ENCODE data around the gene XPO1. TPM values are rescaled to one million over a fixed set of nuclear protein-coding genes. Genes with fewer than 3 reads are reported as not detected.
"Not testable (repeated sequence)": the region's sequence is repeated elsewhere in the genome, so short reads cannot be mapped to it uniquely, and the experiment has no call there.

Gene XPO1
- total RNA-seq, 1 experiment from 2014 or later = 272 TPM

DNA sequence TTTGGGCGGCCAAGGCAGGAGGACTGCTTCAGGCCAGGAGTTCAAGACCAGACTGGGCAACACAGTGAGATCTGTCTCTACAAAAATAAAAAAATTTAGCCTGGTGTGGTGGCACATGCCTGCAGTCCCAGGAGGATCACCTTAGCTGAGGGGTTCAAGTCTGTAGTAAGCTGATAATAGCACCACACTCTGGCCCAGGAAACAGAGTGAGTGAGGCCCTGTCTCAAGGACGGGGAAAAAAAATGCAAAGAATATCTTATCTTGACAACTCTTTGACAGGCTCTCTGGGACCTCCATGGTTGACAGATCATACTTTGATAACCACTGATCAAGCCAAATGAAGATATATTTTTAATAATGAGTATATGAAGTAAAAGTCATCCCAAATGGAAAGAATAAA is 89.9 kb downstream of the XPO1 start:
- Mint-ChIP-seq H3K4me3 (no peak overlapping the region), H3K27me3 (ENCODE audit: low read depth) (no peaks in the 10 kb centered on the region), H3K4me1 (peaks cover 15% of the 10 kb centered on the region), H3K36me3 (peaks cover 8% of the 10 kb centered on the region), H3K27ac (no peak overlapping the region), H3K9me3 (no peaks in the 10 kb centered on the region)
- CTCF ChIA-PET = no interaction called here
- DNase-seq (ENCODE audit: low spot score) (no peak), ATAC-seq (no peak)
- TF ChIP-seq HMGXB4 (CRISPR knock-in tag; IDR thresholded peaks at IDR 0.05) = no peak
- TF ChIP-seq ERG (CRISPR knock-in tag; IDR thresholded peaks at IDR 0.05) = no peak
- TF ChIP-seq FOXP1 (CRISPR knock-in tag; IDR thresholded peaks at IDR 0.05; ENCODE audit: borderline replicate concordance) = no peak
- TF ChIP-seq KAT7 (CRISPR knock-in tag; IDR thresholded peaks at IDR 0.05; ENCODE audit: borderline replicate concordance) = no peak
- TF ChIP-seq ZNF423 (CRISPR knock-in tag; IDR thresholded peaks at IDR 0.05) = no peak
- no peak for TF ChIP-seq MYBL2 (CRISPR knock-in tag; IDR thresholded peaks at IDR 0.05)
- TF ChIP-seq TP53 (CRISPR knock-in tag; IDR thresholded peaks at IDR 0.05) = no peak
- TF ChIP-seq OVOL2 (CRISPR knock-in tag; IDR thresholded peaks at IDR 0.05; ENCODE audit: borderline replicate concordance) = no peak
- POLR2A ChIA-PET = no interaction called here

GRCh38 chr2:61446971-61447370 is 91.2 kb downstream of the XPO1 start:
- CTCF ChIA-PET = interaction anchor here (0.6 to 0.7 kb wide), 2 partner anchors 20 to 39 kb away, joined by 4 to 10 read pairs; no protein-coding TSS in a partner anchor
- H3K9me3 Mint-ChIP-seq; H3K27me3 Mint-ChIP-seq (ENCODE audit: low read depth); ATAC-seq; H3K27ac Mint-ChIP-seq; H3K36me3 Mint-ChIP-seq; H3K4me3 Mint-ChIP-seq; DNase-seq (ENCODE audit: low spot score): not testable (repeated sequence)
- peaks cover 24% of the 10 kb centered on the region for H3K4me1 Mint-ChIP-seq
- POLR2A ChIA-PET = interaction anchor here (0.7 kb wide), 2 partner anchors 29 to 229 kb away, joined by 3 to 4 read pairs; no protein-coding TSS in a partner anchor

GRCh38 chr2:61443342-61444041 is 94.7 kb downstream of the XPO1 start:
- DNase-seq (ENCODE audit: low spot score) (no peak), ATAC-seq (no peak)
- Mint-ChIP-seq H3K27me3 (ENCODE audit: low read depth) (no peaks in the 10 kb centered on the region), H3K36me3 (peaks cover 3% of the 10 kb centered on the region; the same call in 1 of the 2 replicates), H3K4me3 (no peak overlapping the region), H3K9me3 (no peaks in the 10 kb centered on the region), H3K4me1 (peaks cover 39% of the 10 kb centered on the region), H3K27ac (peak overlapping the region; percentile 57)
- ChIA-PET CTCF (interaction anchor here (1.2 to 5.8 kb wide), 2 partner anchors 10 to 17 kb away, joined by 3 to 26 read pairs; no protein-coding TSS in a partner anchor), POLR2A (interaction anchor here (0.6 kb wide), 1 partner anchor 76 kb away, joined by 3 read pairs; no protein-coding TSS in a partner anchor)
- TF ChIP-seq GABPB1 (CRISPR knock-in tag; IDR thresholded peaks at IDR 0.05) (peak; percentile 56; the same call in 1 of the 2 replicates), JUN (CRISPR knock-in tag; IDR thresholded peaks at IDR 0.05) (no peak)

GRCh38 chr2:61439241-61440002 is 98.7 kb downstream of the XPO1 start:
- Mint-ChIP-seq H3K36me3 (peaks cover 11% of the 10 kb centered on the region; the same call in 1 of the 2 replicates), H3K9me3 (peaks cover 10% of the 10 kb centered on the region), H3K27me3 (ENCODE audit: low read depth) (no peaks in the 10 kb centered on the region), H3K27ac (peak overlapping the region; percentile 75), H3K4me3 (no peak overlapping the region), H3K4me1 (peaks cover 55% of the 10 kb centered on the region)
- DNase-seq (ENCODE audit: low spot score) = no peak
- POLR2A ChIA-PET = interaction anchor here (0.7 to 1.3 kb wide), 2 partner anchors 8 to 99 kb away, joined by 3 read pairs; no protein-coding TSS in a partner anchor
- peak; percentile 26; the same call in 1 of the 2 replicates for ATAC-seq
- CTCF ChIA-PET = interaction anchor here (5.8 kb wide), 1 partner anchor 13 kb away, joined by 26 read pairs; no protein-coding TSS in a partner anchor
- TF ChIP-seq CTCF (IDR thresholded peaks at IDR 0.05) = no peak
- TF ChIP-seq, protein P1, sequence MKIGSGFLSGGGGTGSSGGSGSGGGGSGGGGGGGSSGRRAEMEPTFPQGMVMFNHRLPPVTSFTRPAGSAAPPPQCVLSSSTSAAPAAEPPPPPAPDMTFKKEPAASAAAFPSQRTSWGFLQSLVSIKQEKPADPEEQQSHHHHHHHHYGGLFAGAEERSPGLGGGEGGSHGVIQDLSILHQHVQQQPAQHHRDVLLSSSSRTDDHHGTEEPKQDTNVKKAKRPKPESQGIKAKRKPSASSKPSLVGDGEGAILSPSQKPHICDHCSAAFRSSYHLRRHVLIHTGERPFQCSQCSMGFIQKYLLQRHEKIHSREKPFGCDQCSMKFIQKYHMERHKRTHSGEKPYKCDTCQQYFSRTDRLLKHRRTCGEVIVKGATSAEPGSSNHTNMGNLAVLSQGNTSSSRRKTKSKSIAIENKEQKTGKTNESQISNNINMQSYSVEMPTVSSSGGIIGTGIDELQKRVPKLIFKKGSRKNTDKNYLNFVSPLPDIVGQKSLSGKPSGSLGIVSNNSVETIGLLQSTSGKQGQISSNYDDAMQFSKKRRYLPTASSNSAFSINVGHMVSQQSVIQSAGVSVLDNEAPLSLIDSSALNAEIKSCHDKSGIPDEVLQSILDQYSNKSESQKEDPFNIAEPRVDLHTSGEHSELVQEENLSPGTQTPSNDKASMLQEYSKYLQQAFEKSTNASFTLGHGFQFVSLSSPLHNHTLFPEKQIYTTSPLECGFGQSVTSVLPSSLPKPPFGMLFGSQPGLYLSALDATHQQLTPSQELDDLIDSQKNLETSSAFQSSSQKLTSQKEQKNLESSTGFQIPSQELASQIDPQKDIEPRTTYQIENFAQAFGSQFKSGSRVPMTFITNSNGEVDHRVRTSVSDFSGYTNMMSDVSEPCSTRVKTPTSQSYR (CRISPR knock-in tag; IDR thresholded peaks at IDR 0.05) = no peak
- TF ChIP-seq FOXP1 (CRISPR knock-in tag; IDR thresholded peaks at IDR 0.05; ENCODE audit: borderline replicate concordance) = no peak; the same call in 1 of the 2 replicates
- no peak for TF ChIP-seq ETV6 (CRISPR knock-in tag; IDR thresholded peaks at IDR 0.05)
- TF ChIP-seq ZNF138 (CRISPR knock-in tag; conservative IDR thresholded peaks at IDR 0.05) = no peak
- TF ChIP-seq TEAD4 (CRISPR knock-in tag; IDR thresholded peaks at IDR 0.05) = no peak
- no peak for TF ChIP-seq GTF2I (CRISPR knock-in tag; conservative IDR thresholded peaks at IDR 0.05)
